Activated naive CD8-positive, alpha-beta T cell (primary cell): Measurements from ENCODE around the gene ERC1.
"Not testable (repeated sequence)": the region's sequence is repeated elsewhere in the genome, so short reads cannot be mapped to it uniquely, and the experiment has no call there.

Source experiments
- H3K27ac Mint-ChIP-seq: one replicate; pipeline ENCODE4 v1.8.0; 2021; ENCODE audit warnings: mixed read lengths
- H3K27me3 Mint-ChIP-seq: one replicate; pipeline ENCODE4 v1.8.0; 2021; ENCODE audit warnings: mixed read lengths
- H3K36me3 Mint-ChIP-seq: one replicate; pipeline ENCODE4 v1.8.0; 2021; ENCODE audit warnings: mixed read lengths
- H3K4me1 Mint-ChIP-seq: one replicate; pipeline ENCODE4 v1.8.0; 2021; ENCODE audit warnings: low read depth, mixed read lengths
- H3K4me3 Mint-ChIP-seq: one replicate; pipeline ENCODE4 v1.8.0; 2021; ENCODE audit warnings: mild to moderate bottlenecking, mixed read lengths
- H3K9me3 Mint-ChIP-seq: one replicate; pipeline ENCODE4 v1.8.0; 2021; ENCODE audit warnings: low read depth, mixed read lengths

Gene ERC1

DNA sequence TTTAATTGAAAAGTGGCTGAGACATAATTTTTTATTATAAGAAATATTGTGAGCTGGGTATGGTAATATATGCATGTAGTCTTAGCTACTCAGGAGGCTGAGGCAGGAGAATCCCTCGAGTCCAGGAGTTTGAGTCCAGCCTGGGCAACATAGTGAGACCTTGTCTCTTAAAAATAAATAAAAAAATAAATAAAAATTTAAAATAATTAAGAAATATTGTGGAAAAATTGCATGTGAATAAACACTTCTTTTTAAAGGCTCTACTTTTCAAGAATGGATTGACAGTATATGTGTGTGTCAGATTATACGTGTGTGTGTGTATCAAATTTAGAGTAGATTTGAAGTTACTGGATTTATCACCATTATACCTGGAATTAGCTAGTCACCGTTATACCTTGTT lies 43.2 kb downstream of the ERC1 start:
- Mint-ChIP-seq H3K9me3 (no peaks in the 10 kb centered on the region), H3K36me3 (peaks cover 8% of the 10 kb centered on the region), H3K27me3 (no peaks in the 10 kb centered on the region), H3K27ac (no peak overlapping the region), H3K4me1 (peaks cover 6% of the 10 kb centered on the region), H3K4me3 (no peak overlapping the region)

DNA sequence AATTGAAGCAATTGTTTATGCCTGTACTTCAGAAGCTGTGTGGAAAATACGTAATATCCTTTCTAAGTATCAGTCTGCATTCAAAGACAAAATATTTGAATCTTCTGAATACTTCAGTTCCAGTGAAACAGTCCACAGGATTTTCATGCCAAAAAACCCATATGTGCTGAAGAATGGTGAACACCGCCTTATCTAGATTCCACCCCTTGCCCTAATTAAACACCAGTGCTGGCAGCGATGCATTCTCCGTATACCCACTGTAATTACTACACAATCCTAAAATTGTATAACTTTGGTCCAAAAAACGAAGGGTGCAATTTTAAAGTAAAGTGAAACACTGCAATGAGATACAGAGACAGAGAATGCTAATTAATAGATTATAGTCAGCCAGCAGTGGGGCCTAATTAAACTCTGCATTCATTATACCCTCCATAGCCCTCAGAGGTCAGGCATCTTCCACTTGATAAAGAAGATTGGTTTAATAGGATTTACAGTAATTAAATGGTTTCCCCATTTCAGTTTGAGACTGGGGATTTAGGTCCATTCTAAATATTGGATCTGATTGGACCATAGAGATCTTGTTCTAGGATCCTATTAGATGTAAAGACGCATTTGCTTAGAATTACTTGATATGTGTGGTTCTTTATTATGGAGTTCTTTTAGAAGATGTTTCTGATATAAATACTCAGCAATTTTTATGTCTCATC lies 43.9 kb downstream of the ERC1 start:
- H3K27ac Mint-ChIP-seq: no peak overlapping the region
- peaks cover 8% of the 10 kb centered on the region for H3K36me3 Mint-ChIP-seq
- peaks cover 6% of the 10 kb centered on the region for H3K4me1 Mint-ChIP-seq
- no peaks in the 10 kb centered on the region for H3K27me3 Mint-ChIP-seq
- H3K4me3 Mint-ChIP-seq: no peak overlapping the region
- H3K9me3 Mint-ChIP-seq: no peaks in the 10 kb centered on the region

DNA sequence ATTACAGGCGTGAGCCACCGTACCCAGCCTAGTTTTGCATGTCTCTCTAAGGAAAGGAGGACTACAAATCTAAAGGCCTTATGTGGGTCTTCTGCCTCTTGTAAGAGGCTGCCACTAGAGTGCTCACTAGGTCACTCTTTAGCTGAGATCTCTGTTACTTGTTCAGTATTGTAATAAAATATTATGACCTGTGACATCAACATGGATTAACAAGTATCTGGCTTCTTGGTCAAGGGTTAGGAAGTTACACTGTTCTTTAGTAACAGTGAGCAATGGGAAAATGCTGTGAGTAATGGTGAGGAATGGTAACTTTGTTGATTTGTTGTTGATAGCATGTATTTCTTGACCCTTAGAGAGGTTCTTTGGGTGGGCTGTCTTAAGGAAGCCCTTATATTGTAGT lies 50.5 kb downstream of the ERC1 start:
- no peaks in the 10 kb centered on the region for H3K27me3 Mint-ChIP-seq
- H3K4me1 Mint-ChIP-seq: peaks cover 7% of the 10 kb centered on the region
- no peak overlapping the region for H3K27ac Mint-ChIP-seq
- peaks cover 13% of the 10 kb centered on the region for H3K36me3 Mint-ChIP-seq
- H3K4me3 Mint-ChIP-seq: no peak overlapping the region
- no peaks in the 10 kb centered on the region for H3K9me3 Mint-ChIP-seq

DNA sequence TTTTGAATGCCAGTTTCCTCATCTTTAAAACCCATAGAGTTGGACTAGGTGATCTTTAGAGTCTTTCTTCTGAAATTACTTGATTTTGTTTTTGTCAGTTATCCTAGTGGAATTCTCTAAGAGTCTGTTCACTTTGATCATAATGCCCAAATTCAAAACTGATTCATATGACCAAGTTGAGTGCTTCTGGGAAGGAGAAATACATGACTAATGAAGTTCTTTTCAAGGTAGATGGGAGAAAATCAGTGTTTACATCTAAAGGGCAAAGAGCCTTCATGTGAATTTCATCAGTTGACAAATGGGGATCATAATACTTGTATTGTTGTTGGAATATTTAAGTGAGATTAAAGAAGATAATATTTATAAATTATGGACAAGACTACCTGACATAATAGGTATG lies 53.2 kb downstream of the ERC1 start:
- Mint-ChIP-seq H3K27ac (no peak overlapping the region), H3K9me3 (no peaks in the 10 kb centered on the region), H3K27me3 (no peaks in the 10 kb centered on the region), H3K4me3 (no peak overlapping the region), H3K36me3 (peaks cover 8% of the 10 kb centered on the region), H3K4me1 (peaks cover 14% of the 10 kb centered on the region)

- H3K36me3 Mint-ChIP-seq: peaks cover 8% of the 10 kb centered on the region
- peaks cover 14% of the 10 kb centered on the region for H3K4me1 Mint-ChIP-seq
- H3K27me3 Mint-ChIP-seq: no peaks in the 10 kb centered on the region
- H3K9me3 Mint-ChIP-seq: no peaks in the 10 kb centered on the region
- no peak overlapping the region for H3K27ac Mint-ChIP-seq
- no peak overlapping the region for H3K4me3 Mint-ChIP-seq
Measured at GRCh38 chr12:1044696-1045095, 53.7 kb downstream of the ERC1 start.

DNA sequence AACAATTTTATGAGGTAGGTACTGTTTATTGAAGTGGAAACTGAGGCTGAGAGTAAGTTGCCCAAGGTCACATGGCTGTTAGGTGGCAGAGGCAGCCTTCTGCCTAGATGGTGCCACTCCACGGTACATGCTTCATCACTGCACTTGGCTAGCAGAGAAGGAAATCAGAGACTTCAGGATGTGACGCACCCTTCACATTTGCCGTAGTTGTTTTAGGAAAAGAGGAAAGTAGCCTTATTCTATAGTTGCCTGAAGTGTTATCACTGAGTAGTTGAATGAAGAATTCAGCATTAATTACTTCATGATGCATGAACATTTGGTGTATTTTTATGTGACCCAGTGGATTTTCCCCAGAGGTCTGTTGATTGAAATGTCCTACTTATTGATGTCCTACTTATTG lies 55.7 kb downstream of the ERC1 start:
- Mint-ChIP-seq H3K27me3 (no peaks in the 10 kb centered on the region), H3K36me3 (peaks cover 6% of the 10 kb centered on the region), H3K4me1 (peaks cover 14% of the 10 kb centered on the region), H3K4me3 (no peak overlapping the region), H3K27ac (no peak overlapping the region), H3K9me3 (no peaks in the 10 kb centered on the region)

GRCh38 chr12:1047898-1048660 lies 57.1 kb downstream of the ERC1 start:
- Mint-ChIP-seq H3K4me1 (peaks cover 14% of the 10 kb centered on the region), H3K4me3 (no peak overlapping the region), H3K27me3 (no peaks in the 10 kb centered on the region), H3K36me3 (peaks cover 6% of the 10 kb centered on the region), H3K27ac (no peak overlapping the region), H3K9me3 (no peaks in the 10 kb centered on the region)

DNA sequence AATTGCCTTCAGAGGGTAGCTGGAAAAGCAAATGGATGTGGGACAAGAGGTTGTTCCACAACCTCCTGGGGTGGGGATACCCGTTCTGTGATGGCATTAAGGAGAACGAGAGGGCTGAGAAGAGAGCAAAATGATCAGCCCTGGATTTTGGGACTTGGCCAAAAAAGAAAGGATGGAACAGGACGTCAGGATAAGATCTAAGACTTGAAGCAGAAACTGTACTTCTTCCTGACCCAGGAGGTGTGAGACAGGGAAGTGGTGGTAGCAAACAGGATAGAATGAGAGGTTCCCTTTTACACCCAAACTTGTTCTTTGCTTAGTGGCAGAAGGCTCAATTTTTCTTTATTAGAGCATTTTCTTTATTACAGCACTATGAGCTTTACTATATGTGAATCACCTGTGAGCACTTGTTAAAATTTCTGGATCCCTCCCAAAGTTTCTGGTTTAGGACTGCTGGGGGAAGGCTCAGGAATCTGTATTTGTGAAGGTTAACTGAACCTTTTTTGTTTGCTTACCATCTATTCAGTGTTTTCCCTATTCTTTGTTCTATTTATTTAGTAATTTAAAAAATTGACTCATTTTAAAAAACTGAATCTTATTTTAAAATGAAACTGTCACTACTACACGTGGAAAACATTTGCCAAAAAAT lies 59.2 kb downstream of the ERC1 start:
- H3K9me3 Mint-ChIP-seq: no peaks in the 10 kb centered on the region
- H3K27me3 Mint-ChIP-seq: no peaks in the 10 kb centered on the region
- H3K36me3 Mint-ChIP-seq: no peaks in the 10 kb centered on the region
- no peak overlapping the region for H3K27ac Mint-ChIP-seq
- peaks cover 16% of the 10 kb centered on the region for H3K4me1 Mint-ChIP-seq
- H3K4me3 Mint-ChIP-seq: no peak overlapping the region

DNA sequence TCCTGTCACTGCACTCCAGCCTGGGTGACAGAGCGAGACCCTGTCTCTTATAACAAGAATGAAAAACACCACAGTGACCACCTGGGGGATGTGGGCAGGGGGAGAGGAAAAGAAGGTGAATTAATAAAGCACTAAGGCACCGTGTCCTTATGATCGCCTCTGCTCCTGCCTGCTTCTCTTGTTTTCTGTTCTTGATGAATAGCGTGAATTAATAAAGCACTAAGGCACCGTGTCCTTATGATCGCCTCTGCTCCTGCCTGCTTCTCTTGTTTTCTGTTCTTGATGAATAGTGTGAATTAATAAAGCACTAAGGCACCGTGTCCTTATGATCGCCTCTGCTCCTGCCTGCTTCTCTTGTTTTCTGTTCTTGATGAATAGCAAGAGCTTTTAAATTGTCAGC lies 60.6 kb downstream of the ERC1 start:
- not testable (repeated sequence) for H3K9me3 Mint-ChIP-seq, H3K4me3 Mint-ChIP-seq, H3K27me3 Mint-ChIP-seq, H3K27ac Mint-ChIP-seq, H3K36me3 Mint-ChIP-seq
- peaks cover 16% of the 10 kb centered on the region for H3K4me1 Mint-ChIP-seq

GRCh38 chr12:1053690-1054089 lies 62.7 kb downstream of the ERC1 start:
- Mint-ChIP-seq H3K36me3 (peaks cover 8% of the 10 kb centered on the region), H3K27me3 (no peaks in the 10 kb centered on the region), H3K27ac (no peak overlapping the region), H3K9me3 (peaks cover 4% of the 10 kb centered on the region), H3K4me3 (no peak overlapping the region), H3K4me1 (peaks cover 6% of the 10 kb centered on the region)

- no peak overlapping the region for H3K27ac Mint-ChIP-seq
Measured at GRCh38 chr12:1054117-1054870, 63.3 kb downstream of the ERC1 start.

DNA sequence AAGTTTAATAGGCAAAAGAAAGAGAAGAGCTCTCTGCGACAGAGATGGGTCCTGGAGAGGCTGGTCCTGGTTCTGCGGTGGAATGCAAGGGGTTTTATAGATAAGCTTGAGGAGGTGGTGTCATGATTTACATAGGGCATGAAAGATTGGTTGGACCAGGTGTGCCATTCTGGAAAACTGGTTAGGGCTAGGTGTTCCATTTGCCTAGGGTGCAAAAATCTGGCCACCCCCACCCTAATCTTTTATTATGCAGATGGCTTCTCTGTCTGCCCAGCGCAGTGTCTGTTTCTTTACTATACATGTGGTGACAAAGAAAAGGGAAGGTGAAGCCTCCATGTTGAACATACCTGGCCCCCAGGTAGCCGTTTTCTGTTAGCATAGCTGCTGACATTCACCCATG lies 65.4 kb downstream of the ERC1 start:
- Mint-ChIP-seq H3K4me1 (peaks cover 6% of the 10 kb centered on the region), H3K27me3 (no peaks in the 10 kb centered on the region), H3K27ac (no peak overlapping the region), H3K9me3 (peaks cover 15% of the 10 kb centered on the region), H3K36me3 (peaks cover 22% of the 10 kb centered on the region), H3K4me3 (no peak overlapping the region)

More at GRCh38 chr12:1054117-1054870, 63.3 kb downstream of the ERC1 start:
- peaks cover 13% of the 10 kb centered on the region for H3K36me3 Mint-ChIP-seq
- peaks cover 9% of the 10 kb centered on the region for H3K9me3 Mint-ChIP-seq
- H3K4me1 Mint-ChIP-seq: peaks cover 6% of the 10 kb centered on the region
- no peaks in the 10 kb centered on the region for H3K27me3 Mint-ChIP-seq
- H3K4me3 Mint-ChIP-seq: no peak overlapping the region

- Mint-ChIP-seq H3K36me3 (peaks cover 28% of the 10 kb centered on the region), H3K4me1 (peaks cover 11% of the 10 kb centered on the region), H3K27ac (no peak overlapping the region), H3K4me3 (no peak overlapping the region), H3K9me3 (peaks cover 15% of the 10 kb centered on the region), H3K27me3 (no peaks in the 10 kb centered on the region)
Measured at GRCh38 chr12:1058423-1058822, 67.4 kb downstream of the ERC1 start.

DNA sequence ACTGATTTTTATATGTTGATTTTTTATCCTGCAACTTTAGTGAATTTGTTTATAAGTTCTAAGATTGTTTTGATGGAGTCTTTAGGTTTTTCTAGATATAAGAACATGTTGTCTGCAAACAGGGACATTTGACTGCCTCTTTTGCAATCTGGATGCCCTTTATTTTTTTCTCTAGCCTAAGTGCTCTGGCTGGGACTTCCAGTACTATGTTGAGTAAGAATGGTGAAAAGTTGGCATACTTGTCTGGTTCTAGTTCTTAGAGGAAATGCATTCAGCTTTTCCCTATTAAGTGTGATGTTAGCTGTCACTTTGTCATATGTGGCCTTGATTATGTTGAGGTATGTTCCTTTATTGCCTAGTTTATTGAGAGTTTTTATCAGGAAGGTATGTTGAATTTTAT lies 68.1 kb downstream of the ERC1 start:
- Mint-ChIP-seq H3K4me3 (no peak overlapping the region), H3K4me1 (peaks cover 9% of the 10 kb centered on the region), H3K9me3 (peaks cover 20% of the 10 kb centered on the region), H3K27ac (no peak overlapping the region), H3K36me3 (peaks cover 32% of the 10 kb centered on the region), H3K27me3 (no peaks in the 10 kb centered on the region)

DNA sequence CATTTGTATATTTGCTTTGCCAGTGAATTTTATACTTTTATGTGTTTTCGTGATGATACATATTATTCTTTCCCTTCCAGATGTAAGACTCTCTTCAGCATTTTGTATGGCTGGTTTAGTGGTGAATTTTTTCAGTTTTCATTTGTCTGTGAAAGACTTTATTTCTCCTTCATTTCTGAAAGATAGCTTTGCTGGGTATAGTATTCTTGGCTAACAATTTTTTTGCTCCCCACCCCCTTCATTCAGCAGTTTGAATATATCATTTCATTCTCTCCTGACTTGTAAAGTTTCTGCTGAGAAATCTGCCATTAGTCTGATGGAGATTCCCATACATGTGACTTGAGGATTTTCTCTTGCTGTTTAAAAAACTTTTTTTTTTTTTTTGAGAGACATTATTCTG lies 72.8 kb downstream of the ERC1 start:
- Mint-ChIP-seq H3K4me3 (no peak overlapping the region), H3K27ac (no peak overlapping the region), H3K27me3 (no peaks in the 10 kb centered on the region), H3K4me1 (peaks cover 15% of the 10 kb centered on the region), H3K9me3 (peaks cover 16% of the 10 kb centered on the region), H3K36me3 (peaks cover 32% of the 10 kb centered on the region)
